Central memory CD8-positive, alpha-beta T cell (primary cell): ENCODE measurements around the gene CNST.
A peak's percentile ranks its signal among the peaks of the same experiment; 100 is the strongest.
"Not testable (repeated sequence)": the region's sequence is repeated elsewhere in the genome, so short reads cannot be mapped to it uniquely, and the experiment has no call there.

Experiments
- ATAC-seq: fragments of 150-1000 bp; cut with Tn5 transposase; replicated peaks from 2 replicates; pipeline ENCODE4 v1.10.0; 2022; ENCODE audit warnings: mild to moderate bottlenecking, moderate FRiP score, moderate number of reproducible peaks; ENCODE audit not compliant: poor library complexity, severe bottlenecking; ENCODE audit errors: extremely low read depth
- DNase-seq, 2 donors: peaks; one replicate each; pipeline ENCODE4 v3.0.0; 2021; ENCODE audit warnings: low spot score in 2 of 2
- H3K27ac Mint-ChIP-seq: one replicate; pipeline ENCODE4 v1.8.0; 2022; ENCODE audit warnings: low read depth, mild to moderate bottlenecking, moderate library complexity, mixed read lengths
- H3K27me3 Mint-ChIP-seq: one replicate; pipeline ENCODE4 v1.8.0; 2022; ENCODE audit warnings: mixed read lengths
- H3K36me3 Mint-ChIP-seq: one replicate; pipeline ENCODE4 v1.8.0; 2022; ENCODE audit warnings: mild to moderate bottlenecking, moderate library complexity, mixed read lengths; ENCODE audit not compliant: insufficient read depth
- H3K4me1 Mint-ChIP-seq: one replicate; pipeline ENCODE4 v1.8.0; 2022; ENCODE audit warnings: mixed read lengths
- H3K4me3 Mint-ChIP-seq: one replicate; pipeline ENCODE4 v1.8.0; 2022; ENCODE audit warnings: mild to moderate bottlenecking, moderate library complexity, mixed read lengths
- H3K9me3 Mint-ChIP-seq: one replicate; pipeline ENCODE4 v1.8.0; 2022; ENCODE audit warnings: mixed read lengths

The CNST gene

DNA sequence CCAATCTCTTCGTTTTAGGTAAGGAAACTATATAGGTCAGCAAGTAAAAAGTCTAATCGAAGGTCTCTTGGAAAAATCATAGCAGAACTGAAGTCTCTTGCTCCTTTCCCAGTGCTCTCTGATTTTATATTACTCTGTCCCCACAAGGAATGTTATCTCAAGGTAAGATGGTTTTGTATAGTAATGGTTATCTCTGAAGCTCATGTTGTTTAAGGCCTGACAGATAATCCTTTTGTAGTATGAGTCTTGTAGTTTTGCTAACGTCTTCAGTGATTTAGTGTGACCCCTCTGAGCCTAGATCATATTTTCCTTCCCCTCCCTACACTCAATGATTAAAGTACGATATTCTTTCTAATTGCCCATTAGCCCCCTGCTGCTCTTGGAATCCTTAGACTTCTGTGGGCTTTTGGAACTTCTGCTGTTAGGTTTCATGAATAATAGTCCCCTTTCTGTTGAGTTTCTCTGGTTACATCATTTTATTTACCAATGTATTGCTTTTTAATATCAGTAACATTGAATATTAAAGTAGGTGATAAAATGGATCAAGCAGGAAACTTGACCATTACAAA lies 52.1 kb downstream of the CNST start:
- Mint-ChIP-seq H3K27ac (no peak overlapping the region), H3K36me3 (peaks cover 8% of the 10 kb centered on the region), H3K4me1 (peaks cover 26% of the 10 kb centered on the region), H3K27me3 (no peaks in the 10 kb centered on the region), H3K9me3 (no peaks in the 10 kb centered on the region), H3K4me3 (no peak overlapping the region)
- ATAC-seq: no peak
- no peak for DNase-seq

DNA sequence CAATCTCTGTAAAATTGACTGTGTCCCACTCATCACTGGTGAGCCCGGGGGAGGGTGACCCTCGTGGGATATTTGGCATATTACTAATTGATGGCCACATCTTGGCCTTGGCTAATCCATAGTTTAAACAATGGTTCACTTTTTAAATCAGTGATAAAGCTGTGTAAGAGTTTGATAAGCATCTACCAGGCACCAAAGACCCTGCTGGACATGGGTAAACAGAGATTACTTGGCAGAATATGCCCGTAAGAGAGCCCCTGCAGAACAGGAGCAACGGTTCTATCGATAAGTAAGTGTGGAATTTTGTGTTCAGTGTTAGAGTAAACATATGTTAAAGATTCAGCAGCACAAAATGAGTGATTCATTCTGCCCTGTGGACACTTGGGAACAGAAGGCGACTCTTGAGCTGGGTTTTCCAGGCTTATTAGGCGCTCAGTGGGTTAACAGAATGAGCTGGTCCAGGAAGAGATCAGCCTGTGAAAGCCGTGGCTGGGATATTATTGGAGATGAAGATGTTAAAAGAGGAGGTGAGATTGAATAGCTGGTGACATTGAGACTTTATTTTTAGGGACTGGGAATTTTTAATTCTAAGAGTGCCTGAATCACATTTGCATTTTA lies 55.9 kb downstream of the CNST start:
- no peak for DNase-seq
- Mint-ChIP-seq H3K36me3 (peaks cover 29% of the 10 kb centered on the region), H3K27me3 (no peaks in the 10 kb centered on the region), H3K9me3 (no peaks in the 10 kb centered on the region), H3K4me3 (no peak overlapping the region), H3K4me1 (peaks cover 28% of the 10 kb centered on the region), H3K27ac (no peak overlapping the region)
- no peak for ATAC-seq

DNA sequence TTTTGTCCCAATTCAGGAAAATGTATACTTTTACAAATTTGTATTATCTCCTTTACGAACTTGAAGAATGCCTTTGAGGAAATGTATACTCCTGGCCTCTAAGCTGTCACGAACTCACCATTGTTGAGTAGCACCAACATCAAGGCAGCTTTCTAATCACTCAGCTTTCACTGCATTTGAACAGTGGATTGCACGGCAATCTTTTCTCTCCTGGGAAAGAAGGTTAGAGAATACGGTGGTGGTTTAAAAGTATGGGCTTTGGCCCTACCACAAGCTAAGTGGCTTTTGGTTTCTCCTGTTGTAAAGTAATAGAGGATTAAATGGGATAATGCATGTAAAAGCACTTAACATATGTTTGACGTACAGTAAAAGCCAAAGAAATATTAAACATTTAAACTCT lies 57.8 kb downstream of the CNST start:
- Mint-ChIP-seq H3K4me1 (peaks cover 21% of the 10 kb centered on the region), H3K27ac (no peak overlapping the region), H3K36me3 (peaks cover 32% of the 10 kb centered on the region), H3K4me3 (no peak overlapping the region), H3K27me3 (no peaks in the 10 kb centered on the region), H3K9me3 (no peaks in the 10 kb centered on the region)
- no peak for DNase-seq
- ATAC-seq: no peak

DNA sequence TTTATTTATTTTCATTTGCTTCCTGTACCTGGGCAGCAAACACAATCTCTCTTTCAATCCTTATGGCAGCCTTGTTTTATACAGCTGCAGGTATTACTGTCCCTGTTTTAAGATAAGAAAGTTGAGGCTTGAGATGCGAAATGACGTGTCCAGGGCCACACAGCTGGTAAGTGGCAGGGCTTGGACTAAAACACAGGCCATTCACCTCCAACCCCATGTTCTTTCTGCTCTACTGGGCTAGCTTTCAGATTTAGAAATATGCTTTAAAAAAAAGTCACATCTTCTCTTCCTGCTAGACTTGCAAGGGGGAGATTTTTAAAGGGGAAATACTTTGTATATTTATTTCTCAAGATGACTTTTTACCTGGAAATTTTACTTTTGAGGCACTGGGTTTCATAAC lies 62.8 kb downstream of the CNST start:
- Mint-ChIP-seq H3K36me3 (peaks cover 39% of the 10 kb centered on the region), H3K4me3 (no peak overlapping the region), H3K4me1 (peaks cover 11% of the 10 kb centered on the region), H3K9me3 (no peaks in the 10 kb centered on the region), H3K27me3 (no peaks in the 10 kb centered on the region), H3K27ac (no peak overlapping the region)
- ATAC-seq (no peak), DNase-seq (no peak)

DNA sequence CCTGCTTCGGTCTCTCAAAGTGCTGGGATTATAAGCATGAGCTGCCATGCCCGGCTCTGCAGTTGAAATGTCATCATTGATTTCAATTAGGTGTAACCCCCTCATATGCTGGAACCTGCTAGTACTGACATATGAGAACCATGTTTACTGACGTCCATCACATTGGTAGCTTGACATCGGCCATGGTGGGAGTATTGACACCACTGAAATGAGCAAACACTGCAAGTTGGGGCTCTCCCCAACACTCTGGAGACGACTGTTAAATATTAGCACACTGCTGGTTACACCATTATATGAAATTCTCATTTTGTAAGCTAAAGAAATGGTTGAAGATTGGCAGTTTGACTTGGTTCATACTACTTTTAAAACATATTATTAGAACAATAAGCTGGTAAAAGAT lies 63.7 kb downstream of the CNST start:
- Mint-ChIP-seq H3K4me3 (no peak overlapping the region), H3K27me3 (no peaks in the 10 kb centered on the region), H3K36me3 (peaks cover 35% of the 10 kb centered on the region), H3K9me3 (no peaks in the 10 kb centered on the region), H3K4me1 (peaks cover 11% of the 10 kb centered on the region), H3K27ac (no peak overlapping the region)
- ATAC-seq: no peak
- DNase-seq: no peak

DNA sequence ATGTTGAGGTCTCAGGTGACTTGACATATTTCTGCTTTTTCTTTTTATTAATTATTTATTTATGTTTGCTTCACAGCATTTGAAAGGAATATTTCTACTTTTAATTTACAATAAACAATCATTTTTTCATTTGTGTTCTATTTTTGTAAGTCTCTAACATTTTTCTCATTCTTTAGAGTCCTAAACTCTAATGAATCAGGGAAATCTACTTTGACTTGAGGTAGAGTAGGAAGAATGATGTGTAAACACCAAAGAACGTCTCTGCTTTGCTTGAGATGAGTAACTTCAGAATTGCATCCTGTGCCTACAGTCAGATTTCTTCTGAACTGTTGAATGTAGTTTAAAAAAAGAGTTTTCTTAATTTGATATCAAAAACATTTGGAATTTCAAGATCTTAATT lies 65.2 kb downstream of the CNST start:
- DNase-seq: no peak
- no peak overlapping the region for H3K27ac Mint-ChIP-seq
- no peak for ATAC-seq
- no peak overlapping the region for H3K4me3 Mint-ChIP-seq
- no peaks in the 10 kb centered on the region for H3K27me3 Mint-ChIP-seq
- H3K9me3 Mint-ChIP-seq: no peaks in the 10 kb centered on the region
- peaks cover 26% of the 10 kb centered on the region for H3K36me3 Mint-ChIP-seq
- H3K4me1 Mint-ChIP-seq: peaks cover 6% of the 10 kb centered on the region

DNA sequence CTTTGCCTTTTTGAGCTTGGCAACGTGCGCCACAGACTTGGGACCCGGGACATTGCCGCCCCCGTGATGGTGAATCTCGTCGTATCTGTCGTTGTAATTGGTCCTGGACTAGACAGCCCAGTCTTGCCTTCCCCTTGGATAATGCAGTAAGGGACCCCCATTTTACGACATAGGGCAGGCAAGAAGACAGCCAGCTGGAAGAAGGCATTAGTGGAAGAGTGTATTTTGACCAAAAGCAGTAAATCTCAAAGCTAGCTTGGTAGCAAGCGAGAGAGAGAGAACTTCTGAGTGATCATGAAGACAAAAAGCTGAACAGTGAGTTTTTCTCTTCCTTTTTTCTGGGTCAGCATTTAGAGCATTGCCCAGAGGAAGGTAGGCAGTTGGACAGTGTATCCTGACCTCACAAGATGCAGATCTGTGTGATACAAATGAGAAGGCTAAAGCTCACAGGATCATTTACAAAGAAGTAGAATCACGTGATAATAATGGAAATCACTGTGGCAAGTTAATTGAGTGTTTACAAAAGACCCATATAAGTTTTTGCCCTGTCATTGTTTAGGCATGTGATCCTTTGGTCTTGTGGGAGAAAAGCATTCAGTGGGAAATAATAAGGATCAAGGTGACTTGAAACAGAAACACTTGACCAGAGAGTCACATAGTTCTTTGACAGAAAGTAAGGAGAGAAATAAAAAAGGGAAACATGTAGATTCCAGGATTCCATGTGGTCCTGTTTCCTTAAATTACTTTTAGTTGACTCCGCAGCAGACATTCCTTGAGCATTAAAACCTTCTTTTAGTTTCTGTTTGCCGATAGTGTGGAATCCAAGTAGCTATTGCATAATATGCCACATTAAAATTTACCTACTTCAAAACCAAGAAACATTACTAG lies 66.3 kb downstream of the CNST start:
- Mint-ChIP-seq H3K27me3 (no peaks in the 10 kb centered on the region), H3K4me1 (no peaks in the 10 kb centered on the region), H3K4me3 (no peak overlapping the region), H3K27ac (no peak overlapping the region), H3K36me3 (peaks cover 16% of the 10 kb centered on the region), H3K9me3 (no peaks in the 10 kb centered on the region)
- no peak for DNase-seq
- no peak for ATAC-seq

DNA sequence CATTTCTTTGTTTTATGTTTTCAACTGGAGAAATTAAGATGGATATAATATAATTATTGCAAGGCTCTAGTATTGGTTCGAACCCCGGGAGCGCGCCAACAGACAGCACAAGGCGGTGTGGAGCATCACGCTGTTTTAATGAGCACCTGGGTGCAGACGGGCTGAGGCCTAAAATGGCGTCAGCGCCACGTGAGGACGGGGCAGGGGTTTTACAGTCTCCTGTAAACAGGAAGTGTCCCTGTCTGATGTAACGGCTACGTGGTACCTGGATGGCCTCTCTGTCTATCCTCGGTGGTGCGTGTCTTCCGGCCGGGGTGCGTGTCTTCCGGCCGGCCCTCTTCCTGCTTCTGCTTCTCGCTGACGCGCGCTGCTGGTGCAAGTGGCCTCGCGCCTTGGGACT lies 68.4 kb downstream of the CNST start:
- not testable (repeated sequence) for H3K27ac Mint-ChIP-seq

DNA sequence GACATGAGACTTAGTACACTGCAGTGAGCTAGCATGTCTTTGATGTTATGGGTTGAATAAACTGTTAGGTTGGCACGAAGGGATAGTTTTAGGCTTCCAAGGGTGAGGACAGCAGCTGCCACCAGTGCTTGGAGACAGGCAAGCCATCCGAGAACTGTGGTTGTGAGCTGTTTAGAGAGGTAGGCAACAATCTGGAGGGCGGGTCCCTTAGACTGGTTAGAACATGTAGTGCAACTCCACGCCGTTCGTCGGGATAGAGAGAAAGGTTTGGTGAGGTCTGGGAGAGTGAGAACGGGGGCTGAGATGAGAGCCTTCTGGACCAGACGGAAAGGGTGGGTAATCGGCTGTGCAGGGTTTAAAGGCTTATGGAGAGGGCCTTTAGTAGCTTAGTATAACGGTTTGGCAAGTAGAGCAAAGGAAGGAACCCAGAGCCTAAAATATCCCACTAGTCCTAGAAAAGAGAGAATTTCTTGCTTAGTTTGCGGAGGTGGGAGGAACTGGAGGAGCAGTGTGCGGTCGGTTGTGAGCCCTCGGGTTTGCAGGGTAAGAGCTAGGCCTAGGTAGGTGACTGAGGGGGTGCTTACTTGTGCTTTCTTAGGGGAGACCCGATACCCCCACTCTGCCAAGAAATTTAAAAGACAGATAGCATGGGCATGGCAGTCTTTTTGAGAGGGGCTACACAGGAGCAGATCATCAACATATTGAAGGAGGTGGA lies 72.8 kb downstream of the CNST start:
- H3K36me3 Mint-ChIP-seq: peaks cover 11% of the 10 kb centered on the region
- DNase-seq (no peak), ATAC-seq (no peak)
- peaks cover 6% of the 10 kb centered on the region for H3K4me1 Mint-ChIP-seq
- H3K9me3 Mint-ChIP-seq: peaks cover 6% of the 10 kb centered on the region
- no peaks in the 10 kb centered on the region for H3K27me3 Mint-ChIP-seq
- no peak overlapping the region for H3K27ac Mint-ChIP-seq
- H3K4me3 Mint-ChIP-seq: no peak overlapping the region

More for the DNA sequence above, 68.4 kb downstream of the CNST start:
- not testable (repeated sequence) for H3K4me3 Mint-ChIP-seq, H3K9me3 Mint-ChIP-seq, H3K27me3 Mint-ChIP-seq, ATAC-seq, DNase-seq, H3K4me1 Mint-ChIP-seq
- peaks cover 16% of the 10 kb centered on the region for H3K36me3 Mint-ChIP-seq

DNA sequence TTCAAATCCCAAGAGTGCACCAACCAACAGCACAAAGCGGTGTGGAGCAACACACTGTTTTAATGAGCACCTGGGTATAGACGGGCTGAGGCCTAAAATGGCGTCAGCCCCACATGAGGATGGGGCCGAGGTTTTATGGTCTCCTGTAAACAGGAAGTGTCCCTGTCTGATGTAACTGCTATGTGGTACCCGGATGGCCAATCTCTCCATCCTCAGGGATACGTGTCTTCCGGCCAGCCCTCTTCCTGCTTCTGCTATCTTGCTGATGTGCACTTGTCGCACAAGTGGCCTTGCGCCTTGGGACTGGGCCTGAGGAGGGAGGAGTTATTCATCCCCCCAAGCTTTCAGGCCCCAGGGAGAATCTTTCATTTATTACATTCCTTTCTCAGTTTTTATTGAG lies 73.5 kb downstream of the CNST start:
- DNase-seq (no peak), ATAC-seq (no peak)
- H3K36me3 Mint-ChIP-seq: peaks cover 13% of the 10 kb centered on the region
- peaks cover 6% of the 10 kb centered on the region for H3K4me1 Mint-ChIP-seq
- no peak overlapping the region for H3K4me3 Mint-ChIP-seq
- no peaks in the 10 kb centered on the region for H3K27me3 Mint-ChIP-seq
- peaks cover 6% of the 10 kb centered on the region for H3K9me3 Mint-ChIP-seq
- H3K27ac Mint-ChIP-seq: peak overlapping the region; percentile 58

DNA sequence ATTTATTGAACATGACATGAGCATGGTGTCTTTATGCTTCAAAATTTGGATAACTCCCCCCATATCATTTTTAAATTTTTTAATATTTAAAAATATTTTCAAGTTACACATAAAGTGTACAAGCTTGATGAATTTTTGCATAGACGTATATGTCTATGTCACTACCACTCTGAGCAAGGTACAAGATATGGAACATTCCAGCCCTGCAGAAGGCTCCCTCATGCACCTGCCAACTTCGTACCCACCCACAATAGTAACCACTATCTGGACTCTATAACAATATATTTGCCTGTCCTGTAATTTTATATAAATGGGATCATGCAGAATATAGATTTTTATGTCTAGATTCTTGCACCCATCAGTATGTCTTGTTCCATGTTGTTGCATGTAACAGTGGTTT lies 74.5 kb downstream of the CNST start:
- H3K4me1 Mint-ChIP-seq: peaks cover 6% of the 10 kb centered on the region
- peaks cover 6% of the 10 kb centered on the region for H3K9me3 Mint-ChIP-seq
- ATAC-seq (no peak), DNase-seq (no peak)
- H3K27me3 Mint-ChIP-seq: no peaks in the 10 kb centered on the region
- H3K27ac Mint-ChIP-seq: no peak overlapping the region
- H3K36me3 Mint-ChIP-seq: peaks cover 20% of the 10 kb centered on the region
- no peak overlapping the region for H3K4me3 Mint-ChIP-seq

DNA sequence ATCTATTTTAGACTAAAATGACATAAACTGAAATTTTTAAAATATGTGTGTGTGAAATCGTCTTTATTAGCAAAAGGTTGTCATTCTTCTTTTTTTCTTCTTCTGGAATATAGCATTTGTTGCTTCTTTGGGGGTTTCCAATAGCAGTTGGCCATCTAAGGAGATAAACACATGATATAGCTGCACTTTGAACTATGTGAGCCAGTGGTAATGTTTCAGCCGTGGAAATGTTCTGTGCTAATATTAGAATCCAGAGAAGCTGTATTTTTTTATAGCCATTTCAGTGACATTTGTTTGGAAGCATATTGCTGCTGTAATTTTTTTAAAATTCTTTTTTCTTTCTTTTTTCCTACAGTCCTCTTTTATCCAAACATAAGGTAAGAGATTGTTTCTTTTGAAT lies 75.1 kb downstream of the CNST start:
- peaks cover 21% of the 10 kb centered on the region for H3K36me3 Mint-ChIP-seq
- peaks cover 6% of the 10 kb centered on the region for H3K4me1 Mint-ChIP-seq
- peaks cover 6% of the 10 kb centered on the region for H3K9me3 Mint-ChIP-seq
- no peaks in the 10 kb centered on the region for H3K27me3 Mint-ChIP-seq
- no peak overlapping the region for H3K27ac Mint-ChIP-seq
- ATAC-seq (no peak), DNase-seq (no peak)
- H3K4me3 Mint-ChIP-seq: no peak overlapping the region
